Astrocyte of the cerebellum (primary cell): ENCODE measurements around the gene PRM3.

ENCODE experiments used
- DNase-seq: peaks from one replicate; pipeline ENCODE4 v3.0.0-alpha.2; 2011; ENCODE audit warnings: low read depth
- H3K4me3 ChIP-seq: 2 replicates; pipeline ENCODE4 v1.5.1; 2011; ENCODE audit warnings: mild to moderate bottlenecking, low read depth, low read length, moderate library complexity
- in situ Hi-C: cut with HindIII; loops from 2 replicates; pipeline ENCODE4 v1.10.0; 2017; ENCODE audit warnings: low sequenced_read_pairs
- TF ChIP-seq, protein P1 (sequence below): IDR thresholded peaks from 2 replicates; pipeline ENCODE4 v1.5.1; 2012; ENCODE audit warnings: low read length, low read depth, moderate library complexity, mild to moderate bottlenecking; ENCODE audit errors: missing control alignments

Gene PRM3

DNA sequence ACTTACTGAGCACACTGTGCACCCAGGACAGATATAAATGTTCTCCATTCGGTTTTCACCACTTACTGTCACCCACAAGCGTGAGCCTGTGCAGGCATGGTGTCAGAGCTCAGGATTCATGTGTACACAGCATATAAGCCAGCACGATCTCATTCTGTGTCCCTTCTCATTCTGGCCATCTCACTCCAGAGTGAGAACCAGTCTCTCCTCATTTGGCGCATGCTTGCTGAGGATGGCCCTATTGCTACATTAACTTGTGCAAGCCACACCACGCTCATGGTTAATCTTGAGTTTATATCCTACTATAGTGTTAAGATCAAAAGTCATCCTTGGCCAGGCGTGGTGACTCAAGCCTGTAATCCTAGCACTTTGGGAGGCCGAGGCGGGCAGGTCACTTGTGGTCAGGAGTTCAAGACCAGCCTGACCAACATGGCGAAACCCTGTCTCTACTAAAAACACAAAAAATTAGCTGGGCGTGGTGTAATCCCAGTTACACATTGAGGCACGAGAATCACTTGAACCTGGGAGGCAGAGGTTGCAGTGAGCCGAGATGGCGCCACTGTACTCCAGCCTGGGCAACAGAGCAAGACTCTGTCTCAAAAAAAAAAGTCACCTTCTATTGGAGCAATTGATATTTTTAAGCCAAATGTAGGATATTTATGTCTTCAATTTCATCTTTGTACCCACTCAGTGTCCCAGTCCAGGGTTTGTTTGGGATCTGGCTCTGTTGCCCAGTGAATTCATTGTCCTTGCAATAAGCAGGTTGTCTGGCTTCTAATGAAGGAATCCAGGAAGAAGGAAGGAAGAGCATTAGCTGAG, 38.3 kb downstream of the PRM3 start:
- H3K4me3 ChIP-seq = no peak overlapping the region
- no peak for DNase-seq
- in situ Hi-C loops = no loop called here
- TF ChIP-seq, protein P1, sequence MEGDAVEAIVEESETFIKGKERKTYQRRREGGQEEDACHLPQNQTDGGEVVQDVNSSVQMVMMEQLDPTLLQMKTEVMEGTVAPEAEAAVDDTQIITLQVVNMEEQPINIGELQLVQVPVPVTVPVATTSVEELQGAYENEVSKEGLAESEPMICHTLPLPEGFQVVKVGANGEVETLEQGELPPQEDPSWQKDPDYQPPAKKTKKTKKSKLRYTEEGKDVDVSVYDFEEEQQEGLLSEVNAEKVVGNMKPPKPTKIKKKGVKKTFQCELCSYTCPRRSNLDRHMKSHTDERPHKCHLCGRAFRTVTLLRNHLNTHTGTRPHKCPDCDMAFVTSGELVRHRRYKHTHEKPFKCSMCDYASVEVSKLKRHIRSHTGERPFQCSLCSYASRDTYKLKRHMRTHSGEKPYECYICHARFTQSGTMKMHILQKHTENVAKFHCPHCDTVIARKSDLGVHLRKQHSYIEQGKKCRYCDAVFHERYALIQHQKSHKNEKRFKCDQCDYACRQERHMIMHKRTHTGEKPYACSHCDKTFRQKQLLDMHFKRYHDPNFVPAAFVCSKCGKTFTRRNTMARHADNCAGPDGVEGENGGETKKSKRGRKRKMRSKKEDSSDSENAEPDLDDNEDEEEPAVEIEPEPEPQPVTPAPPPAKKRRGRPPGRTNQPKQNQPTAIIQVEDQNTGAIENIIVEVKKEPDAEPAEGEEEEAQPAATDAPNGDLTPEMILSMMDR = no peak

DNA sequence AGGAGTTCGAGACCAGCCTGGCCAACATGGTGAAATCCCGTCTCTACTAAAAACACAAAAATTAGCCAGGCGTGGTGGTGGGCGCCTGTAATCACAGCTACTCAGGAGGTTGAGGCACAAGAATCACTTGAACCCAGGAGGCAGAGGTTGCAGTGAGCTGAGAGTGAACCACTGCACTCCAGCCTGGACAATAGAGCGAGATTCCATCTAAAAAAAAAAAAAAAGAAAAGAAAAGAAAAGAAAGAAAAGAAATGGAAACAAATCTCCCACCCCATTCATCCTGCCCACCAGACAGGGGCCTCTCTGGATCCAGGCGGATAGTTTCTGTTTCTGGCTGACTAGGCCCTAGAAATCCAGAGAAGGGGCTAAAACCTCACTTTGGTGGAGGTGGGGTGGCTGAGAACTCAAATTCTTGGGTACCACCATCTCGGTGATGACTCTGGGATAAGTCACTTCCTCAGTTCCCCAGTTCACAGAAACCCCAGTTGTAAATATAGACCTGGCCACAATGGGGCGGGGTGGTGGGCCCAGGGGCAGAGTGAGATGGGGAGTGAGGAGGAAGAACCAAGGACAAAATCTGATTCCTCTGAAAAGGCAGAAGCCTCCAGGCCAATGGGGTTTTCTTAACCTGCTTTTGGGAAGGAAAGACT, 39.6 kb downstream of the PRM3 start:
- H3K4me3 ChIP-seq = no peak overlapping the region
- in situ Hi-C loops = no loop called here
- TF ChIP-seq, protein P1 = no peak
- DNase-seq = no peak

DNA sequence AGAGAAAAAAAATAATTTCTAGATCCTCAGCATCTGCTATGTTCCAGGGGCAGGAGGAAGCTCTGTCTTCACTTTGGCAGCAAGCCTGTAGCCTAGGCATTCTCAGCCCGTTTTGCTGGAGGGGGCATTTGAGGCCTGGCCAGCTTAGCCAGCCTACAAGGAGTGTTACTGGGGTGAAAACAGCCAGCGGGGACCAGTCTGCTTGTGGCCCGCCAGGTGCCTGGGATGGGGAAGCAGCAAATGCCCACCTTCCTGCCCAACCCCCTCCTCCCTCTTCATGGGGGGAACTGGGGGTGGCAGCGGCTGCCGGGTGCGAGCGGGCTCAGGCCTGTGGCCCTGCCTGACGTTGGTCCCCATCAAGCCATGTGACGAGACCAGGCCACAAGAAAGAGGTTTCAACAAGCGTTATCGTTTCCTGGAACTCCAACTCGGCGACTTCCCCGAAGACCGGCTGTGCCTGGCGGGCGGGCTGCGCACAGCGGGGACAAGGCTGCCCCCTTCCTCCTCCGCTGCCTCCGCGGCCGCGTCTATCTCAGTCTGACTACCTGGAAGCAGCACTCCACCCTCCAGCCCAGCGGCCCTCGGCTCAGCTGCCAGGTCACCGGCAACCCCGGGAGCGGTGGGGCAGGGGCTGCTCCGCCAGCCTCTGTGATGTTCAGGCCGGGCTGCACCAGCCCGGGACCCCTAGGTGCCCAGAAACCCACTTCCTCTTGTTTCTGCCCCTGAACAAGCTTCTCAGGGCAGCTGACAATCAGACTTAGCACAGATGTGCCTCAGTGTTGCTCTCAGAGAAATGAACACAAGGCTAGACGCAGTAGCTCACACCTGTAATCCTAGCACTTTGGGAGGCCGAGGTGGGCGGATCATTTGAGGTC, 40.3 kb downstream of the PRM3 start:
- DNase-seq = no peak
- TF ChIP-seq, protein P1 = no peak
- in situ Hi-C loops = no loop called here
- no peak overlapping the region for H3K4me3 ChIP-seq

DNA sequence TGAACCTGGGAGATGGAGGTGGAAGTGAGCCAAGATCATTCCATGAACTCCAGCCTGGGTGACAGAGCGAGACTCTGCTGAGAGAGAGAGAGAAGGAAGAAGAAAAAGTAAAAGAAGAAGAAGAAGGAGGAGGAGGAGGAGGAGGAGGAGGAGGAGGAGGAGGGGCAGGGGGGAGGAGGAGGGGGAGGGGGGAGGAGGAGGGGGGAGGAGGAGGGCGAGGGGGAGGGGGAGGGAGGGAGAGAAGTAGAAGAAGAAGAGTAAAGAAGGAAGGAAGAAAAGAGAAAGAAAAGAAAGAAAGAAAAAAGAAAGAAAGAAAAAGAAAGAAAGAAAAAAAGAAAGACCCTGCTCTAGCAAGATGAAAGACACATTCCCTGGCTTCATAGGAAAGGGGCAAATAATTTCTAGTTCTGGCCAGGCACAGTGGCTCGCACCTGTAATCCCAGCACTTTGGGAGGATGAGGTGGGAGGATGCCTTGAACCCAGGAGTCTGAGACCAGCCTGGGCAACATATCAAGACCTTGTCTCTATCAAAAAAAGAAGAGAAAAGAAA, 41.1 kb downstream of the PRM3 start:
- DNase-seq = no peak
- H3K4me3 ChIP-seq = no peak overlapping the region
- in situ Hi-C loops = no loop called here
- TF ChIP-seq, protein P1 = no peak

DNA sequence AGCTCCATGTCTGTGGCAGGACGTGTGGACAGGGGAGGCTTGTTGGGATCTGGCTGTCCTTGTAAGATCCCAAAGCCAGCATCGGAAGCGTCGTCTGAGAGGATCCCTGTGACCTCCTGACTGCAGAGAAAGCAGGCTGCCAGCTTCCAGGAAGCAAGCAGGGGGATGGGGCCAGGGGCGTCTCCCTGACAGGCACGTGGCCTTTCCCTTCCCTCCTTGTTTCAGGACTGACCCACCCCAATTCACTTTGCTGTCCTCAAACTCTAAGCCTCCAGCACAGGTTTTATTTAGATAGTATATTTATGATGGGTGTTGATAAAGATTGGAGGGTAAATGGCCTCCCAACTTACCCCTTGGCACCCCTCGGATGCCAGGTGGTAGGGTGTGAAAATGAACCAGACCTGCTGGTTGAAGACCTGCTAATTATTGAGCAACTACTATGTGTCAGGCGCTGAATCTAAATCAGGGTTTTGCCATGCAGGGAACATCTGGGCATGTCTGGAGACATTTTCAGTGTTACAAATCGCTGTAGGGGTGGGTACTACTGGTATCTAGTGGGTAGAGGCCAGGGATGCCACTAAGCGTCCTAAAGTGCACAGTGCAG, 42.0 kb downstream of the PRM3 start:
- in situ Hi-C loops = no loop called here
- TF ChIP-seq, protein P1 = no peak
- no peak overlapping the region for H3K4me3 ChIP-seq
- no peak for DNase-seq

DNA sequence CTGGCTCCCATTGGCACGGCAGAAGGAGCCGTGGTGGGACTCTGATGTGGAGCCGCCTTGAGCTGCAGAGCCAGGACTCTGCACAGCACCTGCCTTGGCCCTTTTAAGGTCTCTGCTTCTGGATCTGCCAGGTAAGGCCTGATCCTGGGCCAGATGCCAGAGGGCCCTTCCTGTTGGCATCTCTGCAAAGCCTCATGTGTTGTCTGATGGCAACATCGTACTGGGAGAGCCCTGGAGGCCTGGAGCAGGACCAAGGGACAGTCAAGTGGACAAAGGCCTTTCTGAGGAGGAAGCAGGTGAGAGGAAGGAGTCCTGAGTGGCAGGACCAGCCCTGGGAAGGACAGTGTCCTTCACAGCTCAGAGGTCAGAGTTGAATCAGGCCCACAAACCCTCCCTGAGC, 43.5 kb downstream of the PRM3 start:
- in situ Hi-C loops = no loop called here

More for the DNA sequence above, 43.5 kb downstream of the PRM3 start:
- TF ChIP-seq, protein P1 = no peak
- DNase-seq = no peak
- no peak overlapping the region for H3K4me3 ChIP-seq
